K562 (cell line): ENCODE results near the gene MSTN. TPM values are rescaled to one million over a fixed set of nuclear protein-coding genes. Genes with fewer than 3 reads are reported as not detected.

Experiments
- ATAC-seq: fragments of 200-7000 bp; cut with Tn5 transposase; 3 replicates; pipeline ENCODE4 v1.9.1; 2020; ENCODE audit warnings: moderate library complexity
- BruUV-seq: library from RNA; stranded (reverse); fragments of 400-500 nt; replicated peaks from 2 replicates; lab custom pipeline; 2021; lab: Mats Ljungman, UMichigan
- CTCF ChIA-PET: fragments of 300-600 bp; formaldehyde crosslinking; extraction: SDS; loops from one replicate; lab custom pipeline; 2021; ENCODE audit warnings: low intra/inter-chr PET ratio; lab: Yijun Ruan, JAX
- POLR2A ChIA-PET: fragments of 300-600, 350-650 bp; sonication (Branson Sonifier 250); formaldehyde crosslinking; extraction: SDS; loops from one replicate; lab custom pipeline; 2021; ENCODE audit warnings: antibody characterized with exemption, inconsistent platforms; lab: Yijun Ruan, JAX
- DNase-seq, 4 experiments: peaks; one replicate each; pipeline versions ENCODE4 v3.0.0 to v3.0.0-alpha.2; 2011 to 2018; ENCODE audit warnings: low spot score in 3 of 4, mixed read lengths in 3 of 4; ENCODE audit errors: extremely low read depth in 1 of 4
- FAIRE-seq: peaks from 2 replicates; lab custom pipeline; 2011; peaks lifted over from hg19 to GRCh38; lab: Jason Lieb, UNC
- H2AFZ ChIP-seq: 2 replicates; pipeline ENCODE4 v1.6.0; 2011; ENCODE audit warnings: low read depth, low read length, control low read depth, inconsistent platforms
- H3K27ac ChIP-seq: fragments of 200-600 bp; 3 replicates; pipeline ENCODE4 v1.8.0; 2011; ENCODE audit warnings: low read depth, mild to moderate bottlenecking, control low read depth, inconsistent platforms, low read length, moderate library complexity, mixed read lengths; ENCODE audit errors: extremely low read depth
- H3K27me3 ChIP-seq, 2 experiments: fragments of 300-600 bp in 1 of 2; 2 replicates in 1 of 2; 3 replicates in 1 of 2; pipeline versions ENCODE4 v1.6.0 to v1.8.0; 2011; ENCODE audit warnings: inconsistent platforms in 2 of 2, low read length in 2 of 2, mild to moderate bottlenecking in 1 of 2, mixed read lengths in 1 of 2, moderate library complexity in 1 of 2; ENCODE audit not compliant: control insufficient read depth in 2 of 2, insufficient read depth in 2 of 2
- H3K36me3 ChIP-seq: fragments of 300-600 bp; 3 replicates; pipeline ENCODE4 v1.8.0; 2011; ENCODE audit warnings: mild to moderate bottlenecking, low read length, inconsistent platforms; ENCODE audit not compliant: control insufficient read depth, insufficient read depth
- H3K4me1 ChIP-seq, 2 experiments: fragments of 200-600 bp in 1 of 2; replicated peaks in 1 of 2; 2 replicates in 1 of 2; 3 replicates in 1 of 2; pipeline versions ENCODE4 v1.5.1 to v1.8.0; 2011; ENCODE audit warnings: inconsistent platforms in 2 of 2, low read length in 2 of 2, mild to moderate bottlenecking in 1 of 2, mixed read lengths in 1 of 2, moderate library complexity in 1 of 2; ENCODE audit not compliant: control insufficient read depth in 2 of 2, insufficient read depth in 2 of 2
- H3K4me2 ChIP-seq: 2 replicates; pipeline ENCODE4 v1.6.1; 2011; ENCODE audit warnings: low read length, control low read depth, inconsistent platforms, mixed read lengths; ENCODE audit not compliant: insufficient read depth
- H3K4me3 ChIP-seq: fragments of 200-600 bp; sonication (generic), shearing (Covaris generic); 2 replicates; pipeline ENCODE4 v1.5.1; 2016; ENCODE audit warnings: control low read depth, inconsistent platforms
- H3K79me2 ChIP-seq: fragments of 200-600 bp; 3 replicates; pipeline ENCODE4 v1.8.0; 2011; ENCODE audit warnings: low read length, inconsistent platforms; ENCODE audit not compliant: control insufficient read depth, insufficient read depth
- H3K9ac ChIP-seq, 2 experiments: 2 replicates each; pipeline versions ENCODE4 v1.6.0 to v1.6.1; 2011; ENCODE audit warnings: low read depth in 2 of 2, low read length in 2 of 2, control low read depth in 1 of 2, inconsistent platforms in 1 of 2, mild to moderate bottlenecking in 1 of 2, mixed read lengths in 1 of 2; ENCODE audit not compliant: insufficient read depth in 1 of 2
- H3K9me1 ChIP-seq: one replicate; pipeline ENCODE4 v1.6.0; 2011; ENCODE audit warnings: inconsistent platforms, mild to moderate bottlenecking, low read length, moderate library complexity; ENCODE audit not compliant: control insufficient read depth, insufficient read depth
- H3K9me3 ChIP-seq: replicated peaks from 2 replicates; pipeline ENCODE4 v1.5.1; 2011; ENCODE audit warnings: low read depth, low read length, inconsistent platforms; ENCODE audit not compliant: control insufficient read depth, insufficient read depth
- H4K20me1 ChIP-seq: replicated peaks from 2 replicates; pipeline ENCODE4 v1.6.1; 2011; ENCODE audit warnings: low read length, inconsistent platforms, mixed read lengths; ENCODE audit not compliant: control insufficient read depth, insufficient read depth
- ARID2 ChIP-seq: fragments of 450-650 bp; IDR thresholded peaks from 2 replicates; pipeline ENCODE4 v1.6.1; 2017; ENCODE audit warnings: antibody characterized with exemption, mild to moderate bottlenecking
- CCNT2 ChIP-seq: IDR thresholded peaks from 2 replicates; pipeline ENCODE4 v1.6.1; 2011; ENCODE audit warnings: borderline replicate concordance, low read depth, mild to moderate bottlenecking, moderate library complexity, mixed read lengths, low read length; ENCODE audit not compliant: insufficient read length; ENCODE audit errors: extremely low read depth
- HEY1 ChIP-seq: fragments of 250-450 bp; sonication (Bioruptor Pico); IDR thresholded peaks from 2 replicates; pipeline ENCODE4 v1.5.0; 2020; ENCODE audit warnings: mild to moderate bottlenecking, moderate library complexity, borderline replicate concordance
- KAT2B ChIP-seq: IDR thresholded peaks from one replicate; pipeline ENCODE4 v1.6.1; 2012; ENCODE audit warnings: low read depth, mild to moderate bottlenecking, control low read depth, inconsistent platforms, low read length, moderate library complexity
- KDM5B ChIP-seq: fragments of 200-600 bp; sonication (generic); IDR thresholded peaks from 2 replicates; pipeline ENCODE4 v1.6.1; 2012; ENCODE audit warnings: low read depth, mild to moderate bottlenecking, moderate library complexity, low read length, control low read depth, inconsistent platforms; ENCODE audit not compliant: insufficient replicate concordance
- LARP7 ChIP-seq: fragments of 450-650 bp; IDR thresholded peaks from 2 replicates; pipeline ENCODE4 v1.6.1; 2016
- NR2C1 ChIP-seq, 2 experiments: fragments of 450-650 bp; IDR thresholded peaks; 2 replicates each; pipeline ENCODE4 v1.6.1; 2017; ENCODE audit warnings: mild to moderate bottlenecking in 2 of 2, antibody characterized with exemption in 1 of 2, inconsistent platforms in 1 of 2, missing compliant biosample characterization in 1 of 2, missing genetic modification characterization in 1 of 2
- RFX1 ChIP-seq: fragments of 450-650 bp; IDR thresholded peaks from 2 replicates; pipeline ENCODE4 v1.6.1; 2016; ENCODE audit warnings: mild to moderate bottlenecking, moderate library complexity
- SMAD1 ChIP-seq: fragments of 150-350 bp; IDR thresholded peaks from 2 replicates; pipeline ENCODE4 v1.6.1; 2014; ENCODE audit warnings: low read length, low read depth; ENCODE audit not compliant: partially characterized antibody
- ZNF165 ChIP-seq: fragments of 250-450 bp; sonication (Bioruptor Pico); IDR thresholded peaks from 2 replicates; pipeline ENCODE4 v1.4.0; 2020; ENCODE audit warnings: borderline replicate concordance
- ZNF668 ChIP-seq: fragments of 250-450 bp; sonication (Bioruptor Pico); IDR thresholded peaks from 2 replicates; pipeline ENCODE4 v1.8.0; 2022; ENCODE audit warnings: mild to moderate bottlenecking, inconsistent platforms
- ZNF785 ChIP-seq: fragments of 250-450 bp; sonication (Bioruptor Pico); IDR thresholded peaks from 2 replicates; pipeline ENCODE4 v1.4.0; 2020; ENCODE audit warnings: mild to moderate bottlenecking
- in situ Hi-C: fragments of 300-500 bp; cut with MboI; formaldehyde crosslinking; loops from 4 replicates; pipeline ENCODE4 v1.15.0; 2018; ENCODE audit warnings: inconsistent platforms, mixed read lengths
- intact Hi-C: fragments of 100-400 bp; cut with micrococcal nuclease; formaldehyde crosslinking; loops from 2 replicates; pipeline ENCODE4 v1.14.2; 2022
- polyA plus RNA-seq, 8 experiments: library from polyadenylated mRNA; depleted of rRNA in 4 of 8; stranded (reverse) in 5 of 8; unstranded in 3 of 8; fragments of >200 nt; fragmentation: Nextera tagmentation in 2 of 8; fragmentation: Illumina TruSeq in 1 of 8; extraction: Ambion mirVana in 2 of 8; extraction: Trizol in 1 of 8; gene quantifications; 2 replicates each; pipeline versions ENCODE4 v1.2.1 to v1.2.3, GENCODE V29; 2011 to 2014; ENCODE audit warnings: inconsistent platforms in 1 of 8, missing spikeins in 1 of 8
- total RNA-seq, 7 experiments: library from RNA; depleted of rRNA in 6 of 7; stranded (reverse); fragments of >200 nt in 6 of 7; fragmentation: Illumina TruSeq in 2 of 7; extraction: Trizol in 2 of 7; gene quantifications; 2 replicates each; pipeline versions ENCODE4 v1.2.1 to v1.2.3, GENCODE V29; 2011 to 2021; ENCODE audit warnings: low replicate concordance in 1 of 7
- TF ChIP-seq, protein P1 (sequence below): conservative IDR thresholded peaks from 2 replicates; pipeline ENCODE4 v1.6.1; 2011; ENCODE audit warnings: low read depth, mild to moderate bottlenecking, low read length; ENCODE audit not compliant: control insufficient read depth
- TF ChIP-seq, protein P2 (sequence below): IDR thresholded peaks from 2 replicates; pipeline ENCODE4 v1.6.1; 2011; ENCODE audit not compliant: insufficient read length; ENCODE audit errors: extremely low read depth
- TF ChIP-seq, protein P3 (sequence below): sonication (generic); IDR thresholded peaks from 2 replicates; pipeline ENCODE4 v1.6.1; 2016

MSTN gene
- total and polyA plus RNA-seq, 9 of the 15 experiments (the other 6 are each of a cell fraction or from before 2014, with no cell fraction given), result not detected

DNA sequence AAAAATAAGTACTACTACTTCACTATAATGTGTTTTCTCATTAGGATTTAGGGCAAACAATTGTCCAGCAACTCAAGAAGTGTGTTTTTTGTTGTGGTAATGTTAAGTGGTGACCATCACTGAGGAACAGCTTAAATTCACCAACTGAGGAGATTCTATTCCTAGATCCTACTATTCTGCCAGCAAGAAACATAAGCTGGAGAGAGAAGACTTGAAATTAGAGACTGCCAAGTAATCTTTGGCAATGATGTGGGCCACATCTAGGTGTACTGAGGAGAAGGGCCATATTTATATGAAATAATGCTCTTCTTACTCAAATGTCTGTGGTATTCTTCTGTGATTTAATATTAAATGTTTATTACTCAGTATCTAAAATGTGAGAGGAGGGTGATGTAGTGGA is 44.3 kb upstream of the MSTN start:
- H4K20me1 ChIP-seq, result no peaks in the 10 kb centered on the region
- H3K79me2 ChIP-seq, result no peaks in the 10 kb centered on the region
- no TSS peak for BruUV-seq
- no peaks in the 10 kb centered on the region for H3K36me3 ChIP-seq
- no peaks in the 10 kb centered on the region for H3K9me1 ChIP-seq
- ATAC-seq (no peak), FAIRE-seq (no peak), DNase-seq (no peak)
- H3K9me3 ChIP-seq, result no peaks in the 10 kb centered on the region
- TF ChIP-seq KAT2B, result no peak
- TF ChIP-seq, protein P1, sequence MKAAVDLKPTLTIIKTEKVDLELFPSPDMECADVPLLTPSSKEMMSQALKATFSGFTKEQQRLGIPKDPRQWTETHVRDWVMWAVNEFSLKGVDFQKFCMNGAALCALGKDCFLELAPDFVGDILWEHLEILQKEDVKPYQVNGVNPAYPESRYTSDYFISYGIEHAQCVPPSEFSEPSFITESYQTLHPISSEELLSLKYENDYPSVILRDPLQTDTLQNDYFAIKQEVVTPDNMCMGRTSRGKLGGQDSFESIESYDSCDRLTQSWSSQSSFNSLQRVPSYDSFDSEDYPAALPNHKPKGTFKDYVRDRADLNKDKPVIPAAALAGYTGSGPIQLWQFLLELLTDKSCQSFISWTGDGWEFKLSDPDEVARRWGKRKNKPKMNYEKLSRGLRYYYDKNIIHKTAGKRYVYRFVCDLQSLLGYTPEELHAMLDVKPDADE, result no peak
- TF ChIP-seq, protein P2, sequence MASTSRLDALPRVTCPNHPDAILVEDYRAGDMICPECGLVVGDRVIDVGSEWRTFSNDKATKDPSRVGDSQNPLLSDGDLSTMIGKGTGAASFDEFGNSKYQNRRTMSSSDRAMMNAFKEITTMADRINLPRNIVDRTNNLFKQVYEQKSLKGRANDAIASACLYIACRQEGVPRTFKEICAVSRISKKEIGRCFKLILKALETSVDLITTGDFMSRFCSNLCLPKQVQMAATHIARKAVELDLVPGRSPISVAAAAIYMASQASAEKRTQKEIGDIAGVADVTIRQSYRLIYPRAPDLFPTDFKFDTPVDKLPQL, result no peak
- no peak for TF ChIP-seq NR2C1 (IDR thresholded peaks at IDR 0.05)
- no peak for TF ChIP-seq NR2C1 (tag; IDR thresholded peaks at IDR 0.05)
- TF ChIP-seq RFX1, result no peak
- no peak for TF ChIP-seq CCNT2
- no peak for TF ChIP-seq KDM5B
- no peak for TF ChIP-seq ZNF785 (CRISPR knock-in tag)
- TF ChIP-seq ARID2, result no peak
- TF ChIP-seq HEY1 (CRISPR knock-in tag), result no peak
- TF ChIP-seq, protein P3, sequence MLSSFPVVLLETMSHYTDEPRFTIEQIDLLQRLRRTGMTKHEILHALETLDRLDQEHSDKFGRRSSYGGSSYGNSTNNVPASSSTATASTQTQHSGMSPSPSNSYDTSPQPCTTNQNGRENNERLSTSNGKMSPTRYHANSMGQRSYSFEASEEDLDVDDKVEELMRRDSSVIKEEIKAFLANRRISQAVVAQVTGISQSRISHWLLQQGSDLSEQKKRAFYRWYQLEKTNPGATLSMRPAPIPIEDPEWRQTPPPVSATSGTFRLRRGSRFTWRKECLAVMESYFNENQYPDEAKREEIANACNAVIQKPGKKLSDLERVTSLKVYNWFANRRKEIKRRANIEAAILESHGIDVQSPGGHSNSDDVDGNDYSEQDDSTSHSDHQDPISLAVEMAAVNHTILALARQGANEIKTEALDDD, result no peak
- TF ChIP-seq LARP7, result no peak
- TF ChIP-seq ZNF165 (CRISPR knock-in tag), result no peak
- TF ChIP-seq ZNF668 (CRISPR knock-in tag), result no peak
- no peak for TF ChIP-seq SMAD1
- H3K4me1 ChIP-seq, result no peaks in the 10 kb centered on the region
- no peak overlapping the region for H3K4me2 ChIP-seq
- ChIA-PET CTCF (no interaction called here), POLR2A (no interaction called here)
- no peak overlapping the region for H2AFZ ChIP-seq
- no peak overlapping the region for H3K4me3 ChIP-seq
- H3K27ac ChIP-seq, result no peak overlapping the region
- no peak overlapping the region for H3K9ac ChIP-seq
- intact Hi-C loops (no loop called here), in situ Hi-C loops (no loop called here)
- no peaks in the 10 kb centered on the region for H3K27me3 ChIP-seq
